ENCODE data around the gene SMAD2. TPM values are rescaled to one million over a fixed set of nuclear protein-coding genes. Genes with fewer than 3 reads are reported as not detected.

The SMAD2 gene
- total and polyA plus RNA-seq, 9 of the 15 experiments (the other 6 are each of a cell fraction or from before 2014, with no cell fraction given), result 9.2 to 49.6 (median 33.7) TPM

GRCh38 chr18:47898055-47898454 lies 32.4 kb downstream of the SMAD2 start:
- ATAC-seq (no peak), DNase-seq (ENCODE audit: extremely low read depth in 1 of 4, low spot score in 3 of 4) (no peak), FAIRE-seq (no peak)
- H3K9me1 ChIP-seq (ENCODE audit: control insufficient read depth, insufficient read depth, low read length), result no peaks in the 10 kb centered on the region
- peaks cover 88% of the 10 kb centered on the region for H3K79me2 ChIP-seq (ENCODE audit: control insufficient read depth, insufficient read depth, low read length)
- no peaks in the 10 kb centered on the region for H3K9me3 ChIP-seq (replicated peaks; ENCODE audit: control insufficient read depth, insufficient read depth, low read depth, low read length)
- TF ChIP-seq TSC22D4 (tag; IDR thresholded peaks at IDR 0.05), result no peak
- TF ChIP-seq NFIC (IDR thresholded peaks at IDR 0.05), result peak; percentile 77
- TF ChIP-seq ZNF316 (IDR thresholded peaks at IDR 0.05), result no peak
- H3K9ac ChIP-seq (ENCODE audit: insufficient read depth in 1 of 2, low read depth in 2 of 2, low read length in 2 of 2), result no peak overlapping the region
- in situ Hi-C loops (cut with MboI), result no loop called here
- no peak overlapping the region for H3K4me2 ChIP-seq (ENCODE audit: insufficient read depth, low read length)
- intact Hi-C loops (cut with micrococcal nuclease), result loop anchor here (5.0 kb wide), 1 partner anchor 34 kb away; the partner anchor contains the start of gene SMAD2
- H3K4me1 ChIP-seq (replicated peaks in 1 of 2; ENCODE audit: control insufficient read depth in 2 of 2, insufficient read depth in 2 of 2, low read length in 2 of 2), result peaks cover 5 to 30% of the 10 kb centered on the region in 2 experiments; a peak in 4 of 5 replicates
- peaks cover 8% of the 10 kb centered on the region; the same call in 2 of the 3 replicates for H3K36me3 ChIP-seq (ENCODE audit: control insufficient read depth, insufficient read depth, low read length)
- H3K27ac ChIP-seq (ENCODE audit: extremely low read depth, low read depth, low read length), result no peak overlapping the region
- no peak overlapping the region for H2AFZ ChIP-seq (ENCODE audit: low read depth, low read length)
- H3K4me3 ChIP-seq, result no peak overlapping the region
- no TSS peak for BruUV-seq (replicated peaks)
- H3K27me3 ChIP-seq (ENCODE audit: control insufficient read depth in 2 of 2, insufficient read depth in 2 of 2, low read length in 2 of 2), result no peaks in the 10 kb centered on the region
- ChIA-PET CTCF (ENCODE audit: low intra/inter-chr PET ratio) (no interaction called here), POLR2A (no interaction called here)
- H4K20me1 ChIP-seq (replicated peaks; ENCODE audit: control insufficient read depth, insufficient read depth, low read length), result peaks cover 8% of the 10 kb centered on the region; the same call in 1 of the 2 replicates
- WGBS (ENCODE audit: insufficient coverage, low coverage, missing lambda C conversion rate), result 45% methylated on average over 3 of the region's 3 CpGs

GRCh38 chr18:47895565-47896250 lies 34.8 kb downstream of the SMAD2 start:
- intact Hi-C loops (cut with micrococcal nuclease) (loop anchor here (5.0 kb wide), 1 partner anchor 37 kb away; the partner anchor contains the start of gene SMAD2), in situ Hi-C loops (cut with MboI) (no loop called here)
- Histone ChIP-seq H3K9me1 (ENCODE audit: control insufficient read depth, insufficient read depth, low read length) (no peaks in the 10 kb centered on the region), H4K20me1 (replicated peaks; ENCODE audit: control insufficient read depth, insufficient read depth, low read length) (peaks cover 8% of the 10 kb centered on the region; the same call in 1 of the 2 replicates), H3K9me3 (replicated peaks; ENCODE audit: control insufficient read depth, insufficient read depth, low read depth, low read length) (no peaks in the 10 kb centered on the region), H3K79me2 (ENCODE audit: control insufficient read depth, insufficient read depth, low read length) (peaks cover 69% of the 10 kb centered on the region), H2AFZ (ENCODE audit: low read depth, low read length) (no peak overlapping the region), H3K4me2 (ENCODE audit: insufficient read depth, low read length) (no peak overlapping the region), H3K4me1 (replicated peaks in 1 of 2; ENCODE audit: control insufficient read depth in 2 of 2, insufficient read depth in 2 of 2, low read length in 2 of 2) (peaks cover 5 to 24% of the 10 kb centered on the region in 2 experiments; a peak in 4 of 5 replicates), H3K36me3 (ENCODE audit: control insufficient read depth, insufficient read depth, low read length) (peaks cover 8% of the 10 kb centered on the region; the same call in 2 of the 3 replicates), H3K27me3 (ENCODE audit: control insufficient read depth in 2 of 2, insufficient read depth in 2 of 2, low read length in 2 of 2) (no peaks in the 10 kb centered on the region), H3K9ac (ENCODE audit: insufficient read depth in 1 of 2, low read depth in 2 of 2, low read length in 2 of 2) (no peak overlapping the region), H3K4me3 (no peak overlapping the region), H3K27ac (ENCODE audit: extremely low read depth, low read depth, low read length) (no peak overlapping the region)
- ChIA-PET CTCF (ENCODE audit: low intra/inter-chr PET ratio) (no interaction called here), POLR2A (no interaction called here)
- FAIRE-seq, result no peak
- BruUV-seq (replicated peaks), result no TSS peak
- no peak for DNase-seq (ENCODE audit: extremely low read depth in 1 of 4, low spot score in 3 of 4)
- ATAC-seq, result no peak; the same call in 2 of the 3 replicates
- WGBS (ENCODE audit: insufficient coverage, low coverage, missing lambda C conversion rate), result 48% methylated on average over 2 of the region's 2 CpGs
- TF ChIP-seq POLR3G (IDR thresholded peaks at IDR 0.05; ENCODE audit: extremely low read depth, insufficient read length, insufficient replicate concordance) (no peak), HDAC1 (IDR thresholded peaks at IDR 0.05) (no peak), SIX5 (IDR thresholded peaks at IDR 0.05; ENCODE audit: borderline replicate concordance in 1 of 2, insufficient read depth in 1 of 2, low read depth in 1 of 2, low read length in 2 of 2) (no peak), KLF6 (CRISPR knock-in tag; IDR thresholded peaks at IDR 0.05; ENCODE audit: borderline replicate concordance) (no peak), EGR1 (conservative IDR thresholded peaks at IDR 0.05) (no peak), BRD4 (IDR thresholded peaks at IDR 0.05) (no peak), TRIM25 (IDR thresholded peaks at IDR 0.05; ENCODE audit: borderline replicate concordance) (no peak), SRSF7 (optimal IDR thresholded peaks at IDR 0.05; ENCODE audit: low read depth, low read length) (no peak), RAD21 (CRISPR knock-in tag; conservative IDR thresholded peaks at IDR 0.05 in 1 of 2, IDR thresholded peaks at IDR 0.05 in 1 of 2) (no peak)
